GM19035 (cell line): ENCODE measurements around the gene AGPAT4.
"Not testable (repeated sequence)": the region's sequence is repeated elsewhere in the genome, so short reads cannot be mapped to it uniquely, and the experiment has no call there.

ENCODE experiments used
- ATAC-seq: cut with Tn5 transposase; IDR thresholded peaks from one replicate; pipeline ENCODE4 v1.9.1; 2021; ENCODE audit not compliant: unreplicated experiment

Gene AGPAT4

GRCh38 chr6:161273752-161274487 is at the start of gene AGPAT4:
Gene AGPAT4 (minus strand): TSS chr6:161274061. CDS start chr6:161232213, 41,848 bp downstream.
- peak; percentile 99 for ATAC-seq

GRCh38 chr6:161319231-161319630 is 45.4 kb upstream of the AGPAT4 start:
- no peak for ATAC-seq

GRCh38 chr6:161318456-161318855 is 44.6 kb upstream of the AGPAT4 start:
- ATAC-seq = no peak

GRCh38 chr6:161316531-161316930 is 42.7 kb upstream of the AGPAT4 start:
- no peak for ATAC-seq

- not testable (repeated sequence) for ATAC-seq
Measured at GRCh38 chr6:161315246-161315917, 41.5 kb upstream of the AGPAT4 start.

- not testable (repeated sequence) for ATAC-seq
Measured at GRCh38 chr6:161314541-161315245, 40.8 kb upstream of the AGPAT4 start.

- ATAC-seq = no peak
Measured at GRCh38 chr6:161313940-161314509, 40.2 kb upstream of the AGPAT4 start.

- ATAC-seq = not testable (repeated sequence)
Measured at GRCh38 chr6:161313475-161313874, 39.6 kb upstream of the AGPAT4 start.

GRCh38 chr6:161309774-161310173 is 35.9 kb upstream of the AGPAT4 start:
- not testable (repeated sequence) for ATAC-seq

GRCh38 chr6:161308075-161308655 is 34.3 kb upstream of the AGPAT4 start:
- no peak for ATAC-seq

- ATAC-seq = no peak
Measured at GRCh38 chr6:161305860-161306259, 32.0 kb upstream of the AGPAT4 start.

GRCh38 chr6:161303628-161304340 is 29.9 kb upstream of the AGPAT4 start:
- ATAC-seq = no peak

GRCh38 chr6:161302949-161303348 is 29.1 kb upstream of the AGPAT4 start:
- ATAC-seq = no peak

GRCh38 chr6:161301338-161301737 is 27.5 kb upstream of the AGPAT4 start:
- ATAC-seq = no peak

- ATAC-seq = no peak
Measured at GRCh38 chr6:161300823-161301222, 27.0 kb upstream of the AGPAT4 start.

GRCh38 chr6:161299726-161300125 is 25.9 kb upstream of the AGPAT4 start:
- no peak for ATAC-seq

GRCh38 chr6:161295784-161296183 is 21.9 kb upstream of the AGPAT4 start:
- no peak for ATAC-seq

GRCh38 chr6:161292650-161293281 is 18.9 kb upstream of the AGPAT4 start:
- no peak for ATAC-seq

GRCh38 chr6:161292145-161292544 is 18.3 kb upstream of the AGPAT4 start:
- no peak for ATAC-seq

- ATAC-seq = no peak
Measured at GRCh38 chr6:161290751-161291150, 16.9 kb upstream of the AGPAT4 start.
